ENCODE data around the gene LRFN5. TPM values are rescaled to one million over a fixed set of nuclear protein-coding genes. Genes with fewer than 3 reads are reported as not detected.
A peak's percentile ranks its signal among the peaks of the same experiment; 100 is the strongest.

The LRFN5 gene
- total RNA-seq, 3 donors from 2014 or later: 0.40 to 1.1 (median 0.46) TPM

GRCh38 chr14:41608681-41609390, 2.2 kb downstream of the LRFN5 start:
- no peak for DNase-seq
- H3K4me3 Mint-ChIP-seq: no peak overlapping the region
- peaks cover 72% of the 10 kb centered on the region for H3K27me3 Mint-ChIP-seq (ENCODE audit: low read depth)
- no peaks in the 10 kb centered on the region for H3K9me3 Mint-ChIP-seq
- no peaks in the 10 kb centered on the region for H3K36me3 Mint-ChIP-seq (ENCODE audit: insufficient read depth)
- ATAC-seq: no peak
- H3K4me1 Mint-ChIP-seq (ENCODE audit: low read depth): peaks cover 38% of the 10 kb centered on the region

GRCh38 chr14:41609704-41610183, 3.1 kb downstream of the LRFN5 start:
- H3K9me3 Mint-ChIP-seq: no peaks in the 10 kb centered on the region
- peaks cover 65% of the 10 kb centered on the region for H3K27me3 Mint-ChIP-seq (ENCODE audit: low read depth)
- ATAC-seq: peak in 1 of 2 donors; percentile 25
- no peaks in the 10 kb centered on the region for H3K36me3 Mint-ChIP-seq (ENCODE audit: insufficient read depth)
- peaks cover 34% of the 10 kb centered on the region for H3K4me1 Mint-ChIP-seq (ENCODE audit: low read depth)
- H3K4me3 Mint-ChIP-seq: no peak overlapping the region
- no peak for DNase-seq

- no peaks in the 10 kb centered on the region for H3K4me1 Mint-ChIP-seq (ENCODE audit: low read depth)
- no peaks in the 10 kb centered on the region for H3K9me3 Mint-ChIP-seq
- ATAC-seq (no peak), DNase-seq (no peak)
- no peaks in the 10 kb centered on the region for H3K36me3 Mint-ChIP-seq (ENCODE audit: insufficient read depth)
- H3K4me3 Mint-ChIP-seq: no peak overlapping the region
- H3K27me3 Mint-ChIP-seq (ENCODE audit: low read depth): peaks cover 18% of the 10 kb centered on the region
Measured at GRCh38 chr14:41615011-41615595, 8.4 kb downstream of the LRFN5 start.

GRCh38 chr14:41623736-41624135, 17.1 kb downstream of the LRFN5 start:
- ATAC-seq (no peak), DNase-seq (no peak)
- Mint-ChIP-seq H3K4me1 (ENCODE audit: low read depth) (no peaks in the 10 kb centered on the region), H3K27me3 (ENCODE audit: low read depth) (peaks cover 2% of the 10 kb centered on the region), H3K36me3 (ENCODE audit: insufficient read depth) (no peaks in the 10 kb centered on the region), H3K9me3 (no peaks in the 10 kb centered on the region), H3K4me3 (no peak overlapping the region)

- Mint-ChIP-seq H3K27me3 (ENCODE audit: low read depth) (peaks cover 2% of the 10 kb centered on the region), H3K36me3 (ENCODE audit: insufficient read depth) (no peaks in the 10 kb centered on the region), H3K4me3 (no peak overlapping the region), H3K9me3 (no peaks in the 10 kb centered on the region), H3K4me1 (ENCODE audit: low read depth) (no peaks in the 10 kb centered on the region)
- DNase-seq (no peak), ATAC-seq (no peak)
Measured at GRCh38 chr14:41629876-41630275, 23.2 kb downstream of the LRFN5 start.

GRCh38 chr14:41634286-41634685, 27.6 kb downstream of the LRFN5 start:
- no peak overlapping the region for H3K4me3 Mint-ChIP-seq
- H3K4me1 Mint-ChIP-seq (ENCODE audit: low read depth): no peaks in the 10 kb centered on the region
- H3K9me3 Mint-ChIP-seq: no peaks in the 10 kb centered on the region
- H3K27me3 Mint-ChIP-seq (ENCODE audit: low read depth): no peaks in the 10 kb centered on the region
- no peaks in the 10 kb centered on the region for H3K36me3 Mint-ChIP-seq (ENCODE audit: insufficient read depth)
- no peak for DNase-seq
- no peak for ATAC-seq

- H3K27me3 Mint-ChIP-seq (ENCODE audit: low read depth): no peaks in the 10 kb centered on the region
Measured at GRCh38 chr14:41636492-41637392, 30.1 kb downstream of the LRFN5 start.

GRCh38 chr14:41641690-41642089, 35.0 kb downstream of the LRFN5 start:
- Mint-ChIP-seq H3K9me3 (no peaks in the 10 kb centered on the region), H3K4me1 (ENCODE audit: low read depth) (no peaks in the 10 kb centered on the region), H3K4me3 (no peak overlapping the region), H3K27me3 (ENCODE audit: low read depth) (no peaks in the 10 kb centered on the region), H3K36me3 (ENCODE audit: insufficient read depth) (no peaks in the 10 kb centered on the region)
- no peak for ATAC-seq
- no peak for DNase-seq

More at GRCh38 chr14:41636492-41637392, 30.1 kb downstream of the LRFN5 start:
- ATAC-seq: no peak
- Mint-ChIP-seq H3K4me1 (ENCODE audit: low read depth) (no peaks in the 10 kb centered on the region), H3K9me3 (no peaks in the 10 kb centered on the region), H3K4me3 (no peak overlapping the region), H3K36me3 (ENCODE audit: insufficient read depth) (no peaks in the 10 kb centered on the region)
- no peak for DNase-seq

GRCh38 chr14:41642367-41642766, 35.7 kb downstream of the LRFN5 start:
- Mint-ChIP-seq H3K36me3 (ENCODE audit: insufficient read depth) (no peaks in the 10 kb centered on the region), H3K9me3 (no peaks in the 10 kb centered on the region), H3K4me1 (ENCODE audit: low read depth) (no peaks in the 10 kb centered on the region), H3K4me3 (no peak overlapping the region), H3K27me3 (ENCODE audit: low read depth) (no peaks in the 10 kb centered on the region)
- DNase-seq (no peak), ATAC-seq (no peak)

GRCh38 chr14:41642789-41643188, 36.1 kb downstream of the LRFN5 start:
- H3K36me3 Mint-ChIP-seq (ENCODE audit: insufficient read depth): no peaks in the 10 kb centered on the region
- DNase-seq (no peak), ATAC-seq (no peak)
- H3K4me1 Mint-ChIP-seq (ENCODE audit: low read depth): no peaks in the 10 kb centered on the region
- H3K9me3 Mint-ChIP-seq: no peaks in the 10 kb centered on the region
- H3K27me3 Mint-ChIP-seq (ENCODE audit: low read depth): no peaks in the 10 kb centered on the region
- no peak overlapping the region for H3K4me3 Mint-ChIP-seq

GRCh38 chr14:41644606-41645005, 37.9 kb downstream of the LRFN5 start:
- no peak for ATAC-seq

GRCh38 chr14:41650802-41651201, 44.1 kb downstream of the LRFN5 start:
- no peak overlapping the region for H3K4me3 Mint-ChIP-seq
- H3K36me3 Mint-ChIP-seq (ENCODE audit: insufficient read depth): no peaks in the 10 kb centered on the region
- H3K4me1 Mint-ChIP-seq (ENCODE audit: low read depth): no peaks in the 10 kb centered on the region
- H3K9me3 Mint-ChIP-seq: no peaks in the 10 kb centered on the region
- no peaks in the 10 kb centered on the region for H3K27me3 Mint-ChIP-seq (ENCODE audit: low read depth)
- ATAC-seq (no peak), DNase-seq (no peak)

More at GRCh38 chr14:41644606-41645005, 37.9 kb downstream of the LRFN5 start:
- DNase-seq: no peak
- H3K4me3 Mint-ChIP-seq: no peak overlapping the region
- H3K27me3 Mint-ChIP-seq (ENCODE audit: low read depth): no peaks in the 10 kb centered on the region
- no peaks in the 10 kb centered on the region for H3K4me1 Mint-ChIP-seq (ENCODE audit: low read depth)
- H3K36me3 Mint-ChIP-seq (ENCODE audit: insufficient read depth): no peaks in the 10 kb centered on the region
- no peaks in the 10 kb centered on the region for H3K9me3 Mint-ChIP-seq

- Mint-ChIP-seq H3K36me3 (ENCODE audit: insufficient read depth) (no peaks in the 10 kb centered on the region), H3K4me1 (ENCODE audit: low read depth) (no peaks in the 10 kb centered on the region), H3K27me3 (ENCODE audit: low read depth) (no peaks in the 10 kb centered on the region), H3K4me3 (no peak overlapping the region), H3K9me3 (peaks cover 3% of the 10 kb centered on the region)
- ATAC-seq (no peak), DNase-seq (no peak)
Measured at GRCh38 chr14:41654196-41654595, 47.5 kb downstream of the LRFN5 start.

GRCh38 chr14:41662780-41663472, 56.2 kb downstream of the LRFN5 start:
- Mint-ChIP-seq H3K36me3 (ENCODE audit: insufficient read depth) (no peaks in the 10 kb centered on the region), H3K4me1 (ENCODE audit: low read depth) (no peaks in the 10 kb centered on the region), H3K9me3 (peaks cover 4% of the 10 kb centered on the region), H3K4me3 (no peak overlapping the region), H3K27me3 (ENCODE audit: low read depth) (no peaks in the 10 kb centered on the region)
- DNase-seq (no peak), ATAC-seq (no peak)
